ENCODE data around the gene PARP12.

PARP12 gene

DNA sequence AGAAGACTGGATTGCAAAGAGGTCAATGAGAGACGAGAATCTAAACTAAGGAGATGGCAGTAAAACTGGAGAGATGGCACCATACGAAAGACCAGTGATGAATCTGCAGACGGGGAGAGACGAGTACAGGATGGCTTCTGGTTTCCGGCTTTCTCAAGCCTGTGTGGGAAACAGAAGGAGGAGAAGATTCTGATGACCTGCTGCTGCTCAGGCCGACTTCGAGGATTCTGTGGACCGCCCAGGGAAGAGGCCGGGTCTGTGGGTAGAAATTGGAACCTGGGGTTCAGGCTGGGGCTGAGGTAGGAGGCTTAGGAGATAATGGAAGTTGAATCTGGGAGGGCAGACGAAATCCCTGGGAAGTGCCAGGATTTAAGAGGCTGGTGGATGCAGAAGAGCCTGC is 48.6 kb downstream of the PARP12 start:
- no peak for DNase-seq (ENCODE audit: low read depth in 2 of 2)

DNA sequence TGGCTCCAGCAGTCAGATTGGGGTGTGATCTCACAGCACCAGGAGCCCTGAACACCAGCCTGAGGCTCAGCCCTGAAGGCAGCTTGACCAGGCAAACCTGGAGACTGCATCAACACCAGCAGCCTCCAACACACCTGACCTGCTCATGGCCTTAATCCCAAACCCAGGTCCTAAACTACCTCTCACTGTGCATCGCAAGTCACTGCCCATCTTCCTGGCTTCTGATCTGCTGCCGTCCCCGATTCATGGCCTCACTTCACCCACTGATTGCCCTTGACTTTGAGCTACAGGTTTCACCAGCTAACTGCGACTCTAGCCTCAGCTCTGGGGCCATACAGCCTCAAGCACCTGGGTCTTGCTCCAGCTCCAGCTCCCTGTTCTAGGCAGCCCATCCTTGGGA is 49.1 kb downstream of the PARP12 start:
- no peak for DNase-seq (ENCODE audit: low read depth in 2 of 2)

DNA sequence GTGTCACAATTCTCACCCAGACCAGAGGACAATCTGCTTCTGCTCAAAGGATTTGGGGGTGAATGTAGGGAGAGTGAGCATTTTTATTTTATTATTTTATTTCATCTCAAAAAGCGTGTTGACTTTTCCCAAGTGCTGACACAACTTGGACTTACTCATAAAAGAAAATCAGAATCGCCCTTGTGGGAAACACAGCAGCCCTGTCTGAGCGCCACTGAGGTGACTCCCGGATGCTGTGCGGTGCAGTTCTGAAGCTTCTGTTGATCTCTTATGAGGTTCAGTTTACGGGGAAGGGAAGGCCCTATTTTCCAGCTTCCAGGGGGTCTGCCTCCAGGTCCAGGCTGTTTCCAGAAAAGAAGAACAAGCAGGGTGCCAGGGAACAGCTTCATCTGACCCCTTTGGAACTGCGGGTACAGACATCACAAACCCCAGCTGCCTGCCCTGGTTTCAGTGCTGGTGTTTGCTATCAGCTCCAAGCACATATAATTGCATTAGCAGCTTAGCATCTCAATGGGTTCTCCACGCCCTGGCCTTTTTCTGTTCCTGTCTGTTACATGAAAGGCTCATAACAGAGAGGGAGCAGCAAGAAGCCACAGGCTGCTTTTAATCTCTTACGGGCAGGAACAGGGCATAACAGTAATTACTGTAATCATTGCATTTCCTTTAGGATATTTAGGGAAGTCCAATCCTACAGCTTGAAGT is 52.4 kb downstream of the PARP12 start:
- no peak for DNase-seq (ENCODE audit: low read depth in 2 of 2)

DNA sequence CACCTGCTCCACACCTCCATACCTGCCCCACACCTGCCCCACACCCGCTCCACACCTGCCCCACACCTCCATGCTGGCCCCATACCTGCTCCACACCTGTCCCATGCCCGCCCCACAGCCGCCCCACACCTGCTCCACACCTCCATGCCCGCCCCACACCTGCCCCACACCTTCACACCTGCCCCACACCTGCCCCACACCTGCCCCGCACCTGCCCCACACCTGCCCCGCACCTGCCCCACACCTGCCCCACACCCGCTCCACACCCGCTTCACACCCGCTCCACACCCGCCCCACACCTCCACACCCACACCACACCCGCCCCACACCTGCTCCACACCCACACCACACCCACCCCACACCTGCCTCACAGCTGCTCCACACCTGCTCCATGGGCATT is 53.0 kb downstream of the PARP12 start:
- DNase-seq (ENCODE audit: low read depth in 2 of 2): no peak

DNA sequence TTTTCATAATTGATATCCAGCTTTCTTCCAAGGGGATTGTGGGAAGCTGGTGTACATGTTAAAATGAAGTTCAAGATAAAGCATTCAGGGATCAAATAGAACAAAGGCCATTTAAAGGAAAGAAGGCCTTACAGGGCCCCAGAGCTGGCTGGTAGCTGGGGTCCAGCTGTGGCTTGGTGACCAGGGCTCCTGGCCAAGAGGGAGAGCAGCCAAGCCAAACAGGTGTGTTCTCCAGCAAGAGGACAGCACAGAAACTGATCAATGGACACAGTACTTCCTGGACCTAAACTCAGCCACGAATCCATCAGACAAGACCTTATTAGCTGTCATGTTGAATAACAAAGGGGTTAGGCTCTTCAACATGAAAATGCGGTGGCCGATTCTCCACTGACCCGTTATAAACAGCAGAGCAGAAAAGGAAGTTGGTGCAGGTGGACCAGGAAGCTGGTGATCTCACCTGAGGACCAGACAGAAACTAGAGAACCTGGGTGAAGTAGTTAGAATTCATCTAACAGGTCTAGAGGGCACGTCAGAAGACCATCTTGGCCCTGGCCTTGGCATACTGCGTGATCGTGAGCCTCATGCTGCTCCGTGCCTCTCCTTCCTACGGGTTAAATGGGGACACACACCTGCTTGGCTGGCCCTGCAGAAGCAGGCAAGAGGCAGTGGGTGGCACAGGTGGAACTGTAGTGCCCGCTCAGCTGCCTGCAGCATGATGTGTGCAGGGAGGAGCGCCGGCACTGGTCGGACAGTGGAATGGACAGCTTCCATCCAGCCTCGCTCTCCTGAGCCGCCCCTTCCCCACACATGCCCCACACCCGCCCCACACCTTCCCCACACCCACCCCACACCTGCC is 53.8 kb downstream of the PARP12 start:
- DNase-seq (ENCODE audit: low read depth in 2 of 2): no peak

DNA sequence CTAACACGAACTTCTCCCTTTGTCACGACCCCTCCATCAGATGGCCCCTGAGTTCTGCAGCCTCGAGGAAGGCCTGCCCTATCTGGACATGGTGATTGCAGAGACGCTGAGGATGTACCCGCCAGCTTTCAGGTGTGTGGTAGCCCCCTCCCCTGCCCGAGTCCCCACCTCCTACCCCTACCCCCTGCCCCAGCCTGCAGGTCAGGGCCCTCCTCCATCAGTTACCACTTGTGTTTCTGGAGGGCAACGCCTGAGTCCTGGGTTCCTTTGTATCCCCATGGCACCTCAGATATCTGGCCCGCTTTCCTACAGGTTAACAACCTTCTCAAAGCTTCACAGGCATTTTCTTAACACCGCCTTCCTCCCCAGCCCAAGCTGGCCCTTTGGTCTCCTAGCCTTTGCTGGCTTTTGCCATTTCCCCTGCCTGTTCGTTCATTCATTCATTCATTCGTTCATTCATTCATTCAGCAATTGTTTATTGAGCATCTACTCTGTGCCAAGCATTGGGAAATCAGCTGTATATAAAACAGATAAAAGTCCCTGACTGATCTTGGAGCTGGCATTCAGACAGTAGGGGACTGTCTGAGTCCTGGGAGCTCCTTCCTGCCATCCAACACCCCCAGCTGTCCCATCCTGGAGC is 55.6 kb downstream of the PARP12 start:
- no peak for DNase-seq (ENCODE audit: low read depth in 2 of 2)

DNA sequence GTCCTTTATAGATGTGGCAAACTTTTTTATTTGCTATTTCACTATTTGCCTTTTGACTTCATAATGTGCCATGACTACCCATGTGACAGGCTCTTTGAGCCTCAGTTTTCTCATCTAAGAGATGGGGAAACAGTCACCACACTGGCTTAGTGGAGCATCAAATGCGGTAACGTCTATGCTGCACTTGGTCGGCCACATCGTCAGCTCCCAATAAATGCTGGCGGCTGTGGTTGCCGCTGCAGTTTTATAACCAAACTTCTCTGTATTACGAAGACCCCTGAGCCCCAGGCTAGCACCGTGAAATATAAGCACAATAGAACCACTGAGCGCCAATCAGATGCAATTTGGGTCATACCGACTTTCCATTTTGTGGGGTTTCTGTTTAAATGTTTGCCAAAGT is 56.2 kb downstream of the PARP12 start:
- DNase-seq (ENCODE audit: low read depth in 2 of 2): no peak

DNA sequence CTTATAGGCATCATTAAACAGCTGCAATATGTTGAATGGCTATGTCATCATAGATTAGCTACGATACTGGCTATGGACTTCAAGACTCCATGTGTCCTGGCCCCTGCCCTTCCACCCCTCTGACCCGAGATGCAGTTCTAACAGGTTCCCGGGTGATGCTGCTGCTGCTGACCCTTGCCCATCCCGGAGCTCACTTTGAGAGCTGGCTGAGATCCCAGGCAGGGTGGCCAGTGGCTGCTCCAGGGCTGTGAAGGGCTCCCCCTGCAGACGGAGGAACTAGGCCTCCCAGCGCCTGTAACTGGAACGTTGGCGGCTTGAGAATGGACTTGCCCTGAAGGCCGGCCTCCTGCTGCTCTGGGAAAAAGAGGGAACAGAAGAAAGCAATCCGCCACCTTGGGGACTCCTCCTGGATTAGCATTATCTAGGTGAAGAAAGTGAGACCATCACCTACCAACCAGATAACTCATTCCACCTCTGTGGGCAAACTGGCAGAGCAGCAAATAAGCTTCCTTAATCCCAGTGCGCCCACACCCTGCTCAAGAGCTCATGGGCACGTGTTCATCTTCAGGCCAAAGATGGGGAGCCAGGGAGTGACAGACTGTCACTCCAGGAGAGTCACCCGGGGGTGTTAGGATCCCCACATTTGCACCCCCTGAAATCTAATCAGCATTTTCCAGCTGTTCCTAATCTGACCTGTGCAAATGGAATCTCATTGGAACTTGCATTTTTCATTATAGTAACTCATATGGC is 56.8 kb downstream of the PARP12 start:
- DNase-seq (ENCODE audit: low read depth in 2 of 2): no peak

DNA sequence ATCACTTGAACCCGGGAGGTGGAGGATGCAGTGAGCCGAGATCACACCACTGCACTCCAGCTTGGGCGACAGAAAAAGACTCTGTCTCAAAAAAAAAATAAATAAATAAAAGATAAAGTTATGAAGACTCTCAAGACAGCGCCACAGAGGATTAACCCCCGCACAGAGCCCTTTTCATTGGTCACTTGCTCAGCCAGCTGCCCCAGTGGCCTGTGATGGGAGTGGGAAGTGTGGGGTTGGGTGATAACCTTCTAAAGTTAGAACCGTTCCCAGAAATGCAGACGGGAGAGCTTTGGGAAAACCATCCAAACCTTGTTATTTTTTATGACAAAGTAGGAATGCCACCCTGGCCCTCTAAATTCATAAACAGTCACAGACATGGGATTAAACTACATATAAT is 57.4 kb downstream of the PARP12 start:
- DNase-seq (ENCODE audit: low read depth in 2 of 2): no peak

DNA sequence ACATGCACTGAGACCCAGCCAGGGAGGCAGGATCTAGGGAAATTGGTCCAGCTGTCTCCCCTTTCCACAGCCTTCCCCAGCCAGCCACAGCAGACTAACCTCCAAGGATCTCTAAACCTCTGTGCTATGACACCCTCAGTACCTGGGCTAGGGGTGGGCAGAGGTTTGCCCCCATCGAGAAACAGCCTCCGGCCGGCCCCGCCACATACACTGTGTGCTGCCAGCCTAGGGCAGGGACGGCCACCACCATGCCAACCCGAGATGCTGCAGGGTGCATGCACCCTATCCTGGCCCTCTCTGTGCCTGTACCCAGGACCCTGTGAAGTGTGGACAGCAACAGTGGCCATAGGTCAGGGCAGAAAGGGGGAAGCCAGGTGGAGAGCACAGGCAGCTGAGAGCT is 58.1 kb downstream of the PARP12 start:
- no peak for DNase-seq (ENCODE audit: low read depth in 2 of 2)

DNA sequence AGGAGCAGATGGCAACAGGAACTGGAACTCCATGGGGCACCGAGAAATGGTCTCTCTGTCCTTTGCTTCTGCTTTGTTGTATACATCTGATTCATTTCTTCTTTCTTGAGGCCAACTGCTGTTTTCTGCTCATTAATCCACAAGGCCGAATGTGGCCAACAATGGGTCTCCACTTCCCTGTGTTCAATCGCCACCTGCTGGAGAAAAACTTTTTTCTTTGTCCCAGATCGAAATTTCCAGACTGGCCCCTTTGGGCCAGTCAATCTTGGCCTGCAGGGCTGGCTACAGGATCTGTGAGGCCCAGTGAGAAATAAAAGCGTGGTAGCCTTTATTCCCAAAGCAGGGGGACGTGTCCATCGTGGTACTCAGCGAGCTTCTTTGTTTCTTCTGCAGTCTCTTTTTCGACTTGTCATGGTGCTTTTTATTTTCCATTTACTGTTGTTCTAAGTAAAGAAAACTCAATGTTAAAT is 58.8 kb downstream of the PARP12 start:
- peak in 1 of 2 donors; percentile 1 for DNase-seq (ENCODE audit: low read depth in 2 of 2)

DNA sequence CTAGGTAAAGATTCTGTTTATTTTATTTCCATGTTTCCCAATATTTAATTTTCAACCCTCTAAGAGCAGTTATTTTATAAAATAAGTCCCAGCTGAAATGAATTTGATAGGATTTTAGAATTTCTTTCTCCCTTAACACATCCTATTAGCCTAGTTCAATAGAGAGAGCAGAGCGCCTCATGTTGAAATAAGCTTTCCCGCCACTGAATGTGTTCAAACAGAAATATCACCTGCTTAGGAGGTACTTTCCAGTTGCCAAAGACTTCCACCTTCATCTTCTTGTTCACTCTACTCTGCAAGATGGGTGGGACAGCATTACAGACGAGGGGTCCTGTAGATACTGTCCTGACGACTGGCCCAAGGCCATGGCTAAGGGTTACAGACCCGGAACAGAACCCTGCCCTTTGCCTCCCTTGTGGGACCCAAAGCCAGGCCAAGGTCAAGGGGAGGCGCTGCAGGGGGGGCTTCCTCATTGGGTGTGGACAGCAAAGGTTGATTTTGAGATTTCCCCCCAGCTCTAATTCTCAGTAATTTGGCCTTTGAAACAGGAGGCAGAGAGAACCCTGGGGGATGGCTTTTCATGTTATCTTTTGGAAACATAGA is 62.0 kb downstream of the PARP12 start:
- DNase-seq (ENCODE audit: low read depth in 2 of 2): no peak

DNA sequence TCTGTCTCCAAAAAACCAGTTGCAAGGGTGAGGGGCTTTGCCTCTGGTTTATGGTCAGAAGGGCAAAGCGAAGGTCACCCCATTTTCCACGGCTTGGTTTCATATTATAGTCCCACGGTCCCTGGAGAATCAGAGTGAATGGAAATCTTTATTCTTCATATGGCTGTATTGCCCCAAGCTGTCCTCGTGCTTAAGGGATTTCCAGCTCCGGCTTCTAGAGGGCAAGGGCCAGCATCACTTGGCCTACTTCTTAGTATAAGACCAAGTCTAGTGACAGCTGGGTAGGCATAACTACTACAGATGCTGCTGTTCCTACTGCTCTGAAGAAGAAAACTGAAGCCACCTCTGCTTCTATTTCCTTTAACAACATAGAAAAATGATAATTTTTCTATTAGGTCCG is 63.2 kb downstream of the PARP12 start:
- DNase-seq (ENCODE audit: low read depth in 2 of 2): no peak

DNA sequence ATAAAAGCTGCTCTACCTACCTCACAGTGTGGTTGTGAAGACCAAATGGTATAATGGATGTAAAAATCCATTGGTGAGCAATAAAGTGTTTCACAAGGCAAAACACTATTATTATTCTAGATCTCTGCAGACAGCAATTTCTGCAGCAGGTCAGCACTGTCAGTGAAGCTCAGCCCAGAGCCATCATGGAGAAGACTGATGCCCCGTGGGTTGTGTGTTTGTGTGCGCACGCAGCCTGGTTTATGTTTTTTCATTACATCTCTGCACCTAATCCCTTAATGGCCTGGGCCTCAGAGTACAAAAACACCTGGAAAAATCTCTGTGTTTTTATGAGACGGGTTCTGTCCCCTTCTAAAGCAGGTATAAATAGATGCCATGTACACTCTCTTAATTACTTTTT is 64.2 kb downstream of the PARP12 start:
- no peak for DNase-seq (ENCODE audit: low read depth in 2 of 2)

DNA sequence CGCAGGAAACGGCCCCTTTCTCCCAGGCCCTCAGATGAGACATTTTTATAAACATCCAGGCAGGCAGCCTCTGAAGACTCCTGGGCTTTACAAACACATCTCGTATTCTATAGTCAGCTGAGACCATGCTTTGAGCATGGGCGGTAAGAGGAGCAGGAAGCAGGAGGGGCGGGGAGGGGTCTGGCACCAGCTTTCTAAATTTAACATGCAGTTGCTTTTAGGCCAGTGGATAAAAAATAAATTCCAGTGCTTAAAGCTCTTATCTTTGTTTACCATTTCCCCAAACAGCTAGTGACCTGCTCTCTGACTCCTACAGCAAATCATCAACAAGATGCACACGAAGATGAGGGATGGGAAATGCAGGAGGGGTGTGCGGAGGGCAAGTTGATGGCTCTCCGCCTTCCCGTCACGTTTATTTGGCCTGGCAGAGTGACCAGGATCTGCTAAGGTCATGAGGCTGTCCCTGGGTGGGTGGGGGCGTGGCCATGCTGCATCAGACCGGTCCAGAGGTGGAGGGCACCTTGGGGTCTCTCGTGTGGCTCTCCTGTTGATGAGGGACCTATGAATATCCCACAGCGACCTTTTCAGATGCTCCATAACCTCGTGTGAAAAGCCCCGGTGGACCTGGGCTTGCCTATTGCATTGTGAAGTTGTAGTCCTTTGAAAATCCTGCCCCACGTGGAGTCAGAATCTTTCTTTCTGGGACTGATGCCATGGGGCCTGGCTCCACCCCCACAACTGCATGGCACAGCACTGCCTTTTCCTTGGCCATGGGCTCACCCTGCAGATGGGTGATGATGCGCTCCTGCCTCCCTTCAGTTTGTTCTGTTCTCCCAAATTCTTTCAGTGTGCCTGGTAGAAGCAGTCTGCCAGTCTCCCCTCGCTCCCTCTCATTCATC is 67.5 kb downstream of the PARP12 start:
- DNase-seq (ENCODE audit: low read depth in 2 of 2): no peak

DNA sequence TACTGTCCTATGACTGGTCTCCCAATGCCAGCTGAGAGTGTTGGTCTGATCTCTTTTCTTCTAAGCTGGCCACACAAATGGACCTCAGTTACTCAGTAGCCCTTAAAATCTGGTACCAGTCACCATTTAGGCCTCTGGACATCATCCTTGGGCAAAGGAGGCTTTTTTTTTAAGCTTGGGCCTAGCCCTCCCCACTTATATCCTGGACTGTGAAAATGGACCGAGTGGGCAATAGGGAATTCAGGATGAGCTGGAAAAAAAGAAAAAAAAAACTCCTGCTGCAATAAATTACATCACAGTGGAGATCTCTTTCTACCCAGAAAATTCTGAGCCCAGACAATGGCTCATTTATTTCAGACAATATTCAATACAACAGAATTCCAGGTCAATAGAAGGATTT is 68.4 kb downstream of the PARP12 start:
- no peak for DNase-seq (ENCODE audit: low read depth in 2 of 2)

DNA sequence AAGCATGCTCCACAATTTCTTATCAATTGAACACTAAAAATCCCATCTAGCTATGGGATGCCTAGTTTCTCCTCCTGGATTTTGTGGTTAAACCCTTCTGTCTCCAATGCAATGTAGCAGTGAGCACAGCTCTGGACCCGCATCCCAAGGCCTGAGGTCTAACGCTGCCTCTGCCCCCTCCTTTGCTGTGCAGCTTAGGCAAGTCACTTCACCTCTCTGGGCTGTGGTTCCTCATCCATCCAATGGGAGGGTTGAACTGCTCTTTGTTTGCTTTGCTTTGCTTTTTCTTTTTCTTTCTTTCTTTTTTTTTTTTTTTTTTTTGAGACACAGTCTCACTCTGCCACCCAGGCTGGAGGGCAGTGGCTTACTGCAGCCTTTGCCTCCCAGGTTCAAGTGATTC is 69.2 kb downstream of the PARP12 start:
- no peak for DNase-seq (ENCODE audit: low read depth in 2 of 2)

DNA sequence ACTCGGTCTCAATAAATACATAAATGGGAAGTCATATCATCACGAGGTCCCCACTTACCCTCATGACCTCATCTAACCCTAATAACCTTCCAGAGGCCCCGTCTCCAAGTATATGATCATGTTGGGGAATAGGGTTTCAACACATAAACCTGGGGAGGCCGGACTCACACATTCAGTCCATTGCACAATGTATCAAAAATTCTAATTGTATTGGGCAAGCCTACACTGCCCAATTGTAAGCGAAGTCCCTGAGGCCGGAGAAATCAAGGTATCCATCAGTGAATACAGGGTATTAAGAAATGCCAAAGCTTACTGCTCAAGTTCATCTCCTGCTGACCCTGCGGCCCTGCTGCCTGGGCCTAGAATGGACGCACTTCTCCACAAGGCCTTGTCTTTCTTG is 69.6 kb downstream of the PARP12 start:
- no peak for DNase-seq (ENCODE audit: low read depth in 2 of 2)

DNA sequence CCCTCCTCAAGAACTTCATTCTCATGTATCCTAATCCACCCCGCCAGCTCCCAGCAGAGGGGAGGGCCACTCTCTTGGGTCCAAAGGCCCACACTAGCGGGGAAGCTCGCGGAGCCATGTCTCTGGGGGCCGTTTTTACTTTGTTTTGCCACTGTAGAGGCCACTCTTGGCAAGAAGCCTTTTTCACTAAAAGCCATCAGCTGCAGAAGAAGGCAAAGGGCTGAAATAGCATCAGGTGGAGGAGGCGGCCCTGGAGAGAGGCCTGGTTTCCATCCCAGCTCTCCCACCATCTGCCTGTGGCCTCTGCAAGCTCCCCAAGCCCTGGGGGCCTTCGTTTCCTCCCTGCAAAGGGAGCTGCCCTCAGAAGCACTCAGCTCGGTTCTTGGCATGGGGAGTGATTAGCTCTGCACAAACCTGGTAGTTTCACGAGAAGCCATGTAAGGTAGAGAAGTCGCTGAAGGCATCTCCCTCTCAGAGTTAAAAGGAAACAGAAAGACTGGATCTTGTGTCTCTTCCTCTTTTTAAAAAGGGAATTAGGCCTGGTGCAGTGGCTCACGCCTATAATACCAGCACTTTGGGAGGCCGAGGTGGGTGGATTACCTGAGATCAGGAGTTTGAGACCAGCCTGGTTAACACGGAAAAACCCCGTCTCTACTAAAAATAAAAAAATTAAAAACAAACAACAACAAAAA is 70.3 kb downstream of the PARP12 start:
- DNase-seq (ENCODE audit: low read depth in 2 of 2): no peak

DNA sequence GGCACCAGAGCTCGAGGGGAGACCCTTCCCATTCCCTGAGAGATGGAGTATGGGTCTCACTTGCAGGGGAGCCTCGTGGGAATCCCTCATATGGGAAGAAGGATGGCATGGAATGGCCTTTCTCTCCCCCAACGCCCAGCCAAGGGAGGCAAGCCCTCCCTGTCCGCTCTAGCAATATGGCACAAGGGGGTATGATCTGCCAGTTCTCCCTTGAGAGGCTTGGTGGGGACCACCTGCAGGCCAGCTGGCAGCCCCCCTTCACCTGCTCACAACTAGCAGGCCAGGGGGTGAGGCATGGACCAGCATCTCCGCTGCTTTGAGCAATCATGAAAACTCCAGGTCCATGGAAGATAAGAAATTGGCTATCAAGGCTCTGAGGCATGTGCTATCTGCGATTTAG is 70.8 kb downstream of the PARP12 start:
- no peak for DNase-seq (ENCODE audit: low read depth in 2 of 2)
